Neural cell (in vitro differentiated cells): ENCODE results near the gene LRMDA.

ENCODE experiments used
- EZH2 ChIP-seq: fragments of 200-600, 300-800 bp; shearing (Covaris generic), sonication (generic); IDR thresholded peaks from 2 replicates; pipeline ENCODE4 v1.6.1; 2014; ENCODE audit warnings: antibody characterized with exemption, low read length, borderline replicate concordance, mild to moderate bottlenecking; ENCODE audit not compliant: insufficient read depth, poor library complexity, severe bottlenecking
- POLR2AphosphoS5 ChIP-seq: IDR thresholded peaks from 2 replicates; pipeline ENCODE4 v1.6.1; 2012
- TF ChIP-seq, protein P1 (sequence below): fragments of 450-650 bp; IDR thresholded peaks from 2 replicates; pipeline ENCODE4 v1.5.1; 2014; ENCODE audit warnings: antibody characterized with exemption, mild to moderate bottlenecking, moderate library complexity; ENCODE audit not compliant: poor library complexity, severe bottlenecking

GRCh38 chr10:75487087-75487754 lies 55.8 kb downstream of the LRMDA start:
- TF ChIP-seq POLR2AphosphoS5 (no peak), EZH2 (no peak)
- TF ChIP-seq, protein P1, sequence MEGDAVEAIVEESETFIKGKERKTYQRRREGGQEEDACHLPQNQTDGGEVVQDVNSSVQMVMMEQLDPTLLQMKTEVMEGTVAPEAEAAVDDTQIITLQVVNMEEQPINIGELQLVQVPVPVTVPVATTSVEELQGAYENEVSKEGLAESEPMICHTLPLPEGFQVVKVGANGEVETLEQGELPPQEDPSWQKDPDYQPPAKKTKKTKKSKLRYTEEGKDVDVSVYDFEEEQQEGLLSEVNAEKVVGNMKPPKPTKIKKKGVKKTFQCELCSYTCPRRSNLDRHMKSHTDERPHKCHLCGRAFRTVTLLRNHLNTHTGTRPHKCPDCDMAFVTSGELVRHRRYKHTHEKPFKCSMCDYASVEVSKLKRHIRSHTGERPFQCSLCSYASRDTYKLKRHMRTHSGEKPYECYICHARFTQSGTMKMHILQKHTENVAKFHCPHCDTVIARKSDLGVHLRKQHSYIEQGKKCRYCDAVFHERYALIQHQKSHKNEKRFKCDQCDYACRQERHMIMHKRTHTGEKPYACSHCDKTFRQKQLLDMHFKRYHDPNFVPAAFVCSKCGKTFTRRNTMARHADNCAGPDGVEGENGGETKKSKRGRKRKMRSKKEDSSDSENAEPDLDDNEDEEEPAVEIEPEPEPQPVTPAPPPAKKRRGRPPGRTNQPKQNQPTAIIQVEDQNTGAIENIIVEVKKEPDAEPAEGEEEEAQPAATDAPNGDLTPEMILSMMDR: no peak
